GM23338 (cell line): Measurements from ENCODE around the gene FUT2. TPM values are rescaled to one million over a fixed set of nuclear protein-coding genes. Genes with fewer than 3 reads are reported as not detected.

Experiments used
- ATAC-seq: fragments of 200-7000 bp; cut with Tn5 transposase; 3 replicates; pipeline ENCODE4 v1.9.1; 2020
- DNase-seq: peaks from one replicate; pipeline ENCODE4 v3.0.0-alpha.2; 2015; ENCODE audit warnings: low spot score
- H2AFZ ChIP-seq: fragments of 200-600 bp; sonication (generic); 2 replicates; pipeline ENCODE4 v1.8.0; 2016; ENCODE audit warnings: antibody characterized with exemption, mild to moderate bottlenecking, moderate library complexity
- H3F3A ChIP-seq: fragments of 200-600 bp; sonication (generic); replicated peaks from 2 replicates; pipeline ENCODE4 v1.8.0; 2017; ENCODE audit warnings: antibody characterized with exemption, mixed run types, low read depth
- H3K27ac ChIP-seq: fragments of 200-600 bp; sonication (generic); 2 replicates; pipeline ENCODE4 v1.6.1; 2016; ENCODE audit warnings: low read depth
- H3K27me3 ChIP-seq: fragments of 200-600 bp; sonication (generic); 2 replicates; pipeline ENCODE4 v1.8.0; 2016; ENCODE audit warnings: mild to moderate bottlenecking, mixed run types, moderate library complexity; ENCODE audit not compliant: insufficient read depth
- H3K36me3 ChIP-seq: fragments of 200-600 bp; sonication (generic); 2 replicates; pipeline ENCODE4 v1.8.0; 2016; ENCODE audit warnings: mild to moderate bottlenecking; ENCODE audit not compliant: insufficient read depth
- H3K4me1 ChIP-seq: fragments of 200-600 bp; sonication (generic); 2 replicates; pipeline ENCODE4 v1.8.0; 2016; ENCODE audit warnings: mild to moderate bottlenecking, moderate library complexity; ENCODE audit not compliant: insufficient read depth
- H3K4me2 ChIP-seq: fragments of 200-600 bp; sonication (generic); 2 replicates; pipeline ENCODE4 v1.7.1; 2017; ENCODE audit warnings: mixed run types
- H3K4me3 ChIP-seq: fragments of 200-600 bp; sonication (generic); 2 replicates; pipeline ENCODE4 v1.6.1; 2016; ENCODE audit warnings: mixed run types
- H3K79me2 ChIP-seq: fragments of 200-600 bp; sonication (generic); replicated peaks from 2 replicates; pipeline ENCODE4 v1.8.0; 2017; ENCODE audit warnings: mild to moderate bottlenecking; ENCODE audit not compliant: insufficient read depth
- H3K9me2 ChIP-seq: fragments of 200-600 bp; sonication (generic); 2 replicates; pipeline ENCODE4 v1.8.0; 2017; ENCODE audit not compliant: insufficient read depth
- H4K20me1 ChIP-seq: fragments of 200-600 bp; sonication (generic); replicated peaks from 2 replicates; pipeline ENCODE4 v1.8.0; 2017; ENCODE audit warnings: mild to moderate bottlenecking; ENCODE audit not compliant: insufficient read depth
- H3K27ac Mint-ChIP-seq: 2 replicates; pipeline ENCODE4 v1.8.0; 2020; ENCODE audit warnings: inconsistent platforms, mild to moderate bottlenecking, moderate library complexity, mixed read lengths
- H3K27me3 Mint-ChIP-seq: 3 replicates; pipeline ENCODE4 v1.8.0; 2022; ENCODE audit warnings: low read depth, mild to moderate bottlenecking, moderate library complexity, mixed read lengths, inconsistent platforms; ENCODE audit not compliant: insufficient read depth, poor library complexity
- H3K36me3 Mint-ChIP-seq: 3 replicates; pipeline ENCODE4 v1.8.0; 2021; ENCODE audit warnings: low read depth, mild to moderate bottlenecking, inconsistent platforms, moderate library complexity, mixed read lengths
- H3K4me1 Mint-ChIP-seq: 3 replicates; pipeline ENCODE4 v1.8.0; 2020; ENCODE audit warnings: mild to moderate bottlenecking, inconsistent platforms, mixed read lengths
- H3K4me3 Mint-ChIP-seq: 3 replicates; pipeline ENCODE4 v1.8.0; 2021; ENCODE audit warnings: moderate library complexity, mild to moderate bottlenecking, inconsistent platforms, mixed read lengths
- H3K9me3 Mint-ChIP-seq: 3 replicates; pipeline ENCODE4 v1.8.0; 2020; ENCODE audit warnings: moderate library complexity, mild to moderate bottlenecking, inconsistent platforms, mixed read lengths
- EZH2 ChIP-seq: fragments of 200-600 bp; sonication (generic); IDR thresholded peaks from one replicate; pipeline ENCODE4 v1.8.0; 2017; ENCODE audit warnings: antibody characterized with exemption, mild to moderate bottlenecking, low read depth; ENCODE audit not compliant: unreplicated experiment
- JUNB ChIP-seq: IDR thresholded peaks from one replicate; pipeline ENCODE4 v1.6.1; 2016; ENCODE audit warnings: antibody characterized with exemption; ENCODE audit not compliant: unreplicated experiment
- ZNF114 ChIP-seq: fragments of 250-450 bp; sonication (Bioruptor Pico); IDR thresholded peaks from 2 replicates; pipeline ENCODE4 v1.5.0; 2020; ENCODE audit warnings: mild to moderate bottlenecking, moderate library complexity
- ZNF331 ChIP-seq: fragments of 250-450 bp; sonication (Bioruptor Pico); IDR thresholded peaks from 2 replicates; pipeline ENCODE4 v1.5.0; 2020; ENCODE audit warnings: low read depth, mild to moderate bottlenecking, moderate library complexity
- polyA plus RNA-seq: library from polyadenylated mRNA; unstranded; fragments of >200 nt; fragmentation: Nextera tagmentation; extraction: Ambion mirVana; gene quantifications from 2 replicates; pipeline ENCODE4 v1.2.1, GENCODE V29; 2016
- total RNA-seq: library from RNA; depleted of rRNA; stranded (reverse); fragments of >200 nt; shearing (Covaris generic); gene quantifications from 2 replicates; pipeline ENCODE4 v1.2.3, GENCODE V29; 2014
- TF ChIP-seq, protein P1 (sequence below): fragments of 250-450 bp; sonication (Bioruptor Pico); IDR thresholded peaks from 2 replicates; pipeline ENCODE4 v1.5.0; 2020; ENCODE audit warnings: mild to moderate bottlenecking, moderate library complexity
- TF ChIP-seq, protein P2 (sequence below): IDR thresholded peaks from 2 replicates; pipeline ENCODE4 v1.6.1; 2016; ENCODE audit warnings: antibody characterized with exemption

Gene FUT2
- total and polyA plus RNA-seq, 2 experiments from 2014 or later = 5.0 to 5.6 TPM

DNA sequence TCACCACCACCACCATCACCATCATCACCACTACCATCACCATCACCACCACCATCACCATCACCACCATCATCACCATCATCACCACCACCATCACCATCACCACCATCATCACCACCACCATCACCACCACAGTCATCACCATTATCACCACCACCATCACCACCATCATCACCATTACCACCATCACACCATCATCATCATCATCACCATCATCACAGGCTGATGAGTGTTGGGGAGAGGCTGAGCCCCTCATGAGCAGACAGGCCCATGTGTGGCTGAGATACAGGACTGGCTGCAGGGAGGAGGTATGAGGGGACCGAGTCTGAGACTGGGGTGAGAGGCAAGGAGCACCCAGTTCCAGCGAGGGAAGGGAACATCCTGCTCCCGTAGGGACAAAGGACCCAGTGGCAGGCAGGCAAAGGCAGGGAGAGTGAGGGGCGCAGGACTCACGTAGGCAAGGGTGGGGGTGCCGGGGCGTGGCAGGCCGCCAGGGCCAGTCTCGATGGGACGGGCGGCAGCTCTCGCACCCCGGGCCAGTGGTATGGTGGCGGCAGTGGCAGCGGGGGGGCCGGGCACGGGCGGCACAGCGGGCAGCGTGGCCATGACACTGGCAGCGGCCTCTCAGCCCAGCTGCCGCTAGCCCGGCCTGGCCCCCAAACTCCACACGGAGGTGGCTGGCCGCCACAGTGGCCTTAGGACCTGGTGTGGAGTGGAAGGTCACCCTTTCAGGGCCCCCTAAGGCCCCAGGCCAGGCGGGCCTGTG lies 25.7 kb upstream of the FUT2 start (continued):
- TF ChIP-seq, protein P1, sequence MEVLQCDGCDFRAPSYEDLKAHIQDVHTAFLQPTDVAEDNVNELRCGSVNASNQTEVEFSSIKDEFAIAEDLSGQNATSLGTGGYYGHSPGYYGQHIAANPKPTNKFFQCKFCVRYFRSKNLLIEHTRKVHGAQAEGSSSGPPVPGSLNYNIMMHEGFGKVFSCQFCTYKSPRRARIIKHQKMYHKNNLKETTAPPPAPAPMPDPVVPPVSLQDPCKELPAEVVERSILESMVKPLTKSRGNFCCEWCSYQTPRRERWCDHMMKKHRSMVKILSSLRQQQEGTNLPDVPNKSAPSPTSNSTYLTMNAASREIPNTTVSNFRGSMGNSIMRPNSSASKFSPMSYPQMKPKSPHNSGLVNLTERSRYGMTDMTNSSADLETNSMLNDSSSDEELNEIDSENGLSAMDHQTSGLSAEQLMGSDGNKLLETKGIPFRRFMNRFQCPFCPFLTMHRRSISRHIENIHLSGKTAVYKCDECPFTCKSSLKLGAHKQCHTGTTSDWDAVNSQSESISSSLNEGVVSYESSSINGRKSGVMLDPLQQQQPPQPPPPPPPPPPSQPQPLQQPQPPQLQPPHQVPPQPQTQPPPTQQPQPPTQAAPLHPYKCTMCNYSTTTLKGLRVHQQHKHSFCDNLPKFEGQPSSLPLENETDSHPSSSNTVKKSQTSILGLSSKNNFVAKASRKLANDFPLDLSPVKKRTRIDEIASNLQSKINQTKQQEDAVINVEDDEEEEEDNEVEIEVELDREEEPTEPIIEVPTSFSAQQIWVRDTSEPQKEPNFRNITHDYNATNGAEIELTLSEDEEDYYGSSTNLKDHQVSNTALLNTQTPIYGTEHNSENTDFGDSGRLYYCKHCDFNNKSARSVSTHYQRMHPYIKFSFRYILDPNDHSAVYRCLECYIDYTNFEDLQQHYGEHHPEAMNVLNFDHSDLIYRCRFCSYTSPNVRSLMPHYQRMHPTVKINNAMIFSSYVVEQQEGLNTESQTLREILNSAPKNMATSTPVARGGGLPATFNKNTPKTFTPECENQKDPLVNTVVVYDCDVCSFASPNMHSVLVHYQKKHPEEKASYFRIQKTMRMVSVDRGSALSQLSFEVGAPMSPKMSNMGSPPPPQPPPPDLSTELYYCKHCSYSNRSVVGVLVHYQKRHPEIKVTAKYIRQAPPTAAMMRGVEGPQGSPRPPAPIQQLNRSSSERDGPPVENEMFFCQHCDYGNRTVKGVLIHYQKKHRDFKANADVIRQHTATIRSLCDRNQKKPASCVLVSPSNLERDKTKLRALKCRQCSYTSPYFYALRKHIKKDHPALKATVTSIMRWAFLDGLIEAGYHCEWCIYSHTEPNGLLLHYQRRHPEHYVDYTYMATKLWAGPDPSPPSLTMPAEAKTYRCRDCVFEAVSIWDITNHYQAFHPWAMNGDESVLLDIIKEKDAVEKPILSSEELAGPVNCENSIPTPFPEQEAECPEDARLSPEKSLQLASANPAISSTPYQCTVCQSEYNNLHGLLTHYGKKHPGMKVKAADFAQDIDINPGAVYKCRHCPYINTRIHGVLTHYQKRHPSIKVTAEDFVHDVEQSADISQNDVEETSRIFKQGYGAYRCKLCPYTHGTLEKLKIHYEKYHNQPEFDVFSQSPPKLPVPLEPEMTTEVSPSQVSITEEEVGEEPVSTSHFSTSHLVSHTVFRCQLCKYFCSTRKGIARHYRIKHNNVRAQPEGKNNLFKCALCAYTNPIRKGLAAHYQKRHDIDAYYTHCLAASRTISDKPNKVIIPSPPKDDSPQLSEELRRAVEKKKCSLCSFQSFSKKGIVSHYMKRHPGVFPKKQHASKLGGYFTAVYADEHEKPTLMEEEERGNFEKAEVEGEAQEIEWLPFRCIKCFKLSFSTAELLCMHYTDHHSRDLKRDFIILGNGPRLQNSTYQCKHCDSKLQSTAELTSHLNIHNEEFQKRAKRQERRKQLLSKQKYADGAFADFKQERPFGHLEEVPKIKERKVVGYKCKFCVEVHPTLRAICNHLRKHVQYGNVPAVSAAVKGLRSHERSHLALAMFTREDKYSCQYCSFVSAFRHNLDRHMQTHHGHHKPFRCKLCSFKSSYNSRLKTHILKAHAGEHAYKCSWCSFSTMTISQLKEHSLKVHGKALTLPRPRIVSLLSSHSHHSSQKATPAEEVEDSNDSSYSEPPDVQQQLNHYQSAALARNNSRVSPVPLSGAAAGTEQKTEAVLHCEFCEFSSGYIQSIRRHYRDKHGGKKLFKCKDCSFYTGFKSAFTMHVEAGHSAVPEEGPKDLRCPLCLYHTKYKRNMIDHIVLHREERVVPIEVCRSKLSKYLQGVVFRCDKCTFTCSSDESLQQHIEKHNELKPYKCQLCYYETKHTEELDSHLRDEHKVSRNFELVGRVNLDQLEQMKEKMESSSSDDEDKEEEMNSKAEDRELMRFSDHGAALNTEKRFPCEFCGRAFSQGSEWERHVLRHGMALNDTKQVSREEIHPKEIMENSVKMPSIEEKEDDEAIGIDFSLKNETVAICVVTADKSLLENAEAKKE (CRISPR knock-in tag) = no peak
- TF ChIP-seq ZNF114 (CRISPR knock-in tag) (no peak), ZNF331 (CRISPR knock-in tag) (no peak), JUNB (no peak), EZH2 (no peak)
- TF ChIP-seq, protein P2, sequence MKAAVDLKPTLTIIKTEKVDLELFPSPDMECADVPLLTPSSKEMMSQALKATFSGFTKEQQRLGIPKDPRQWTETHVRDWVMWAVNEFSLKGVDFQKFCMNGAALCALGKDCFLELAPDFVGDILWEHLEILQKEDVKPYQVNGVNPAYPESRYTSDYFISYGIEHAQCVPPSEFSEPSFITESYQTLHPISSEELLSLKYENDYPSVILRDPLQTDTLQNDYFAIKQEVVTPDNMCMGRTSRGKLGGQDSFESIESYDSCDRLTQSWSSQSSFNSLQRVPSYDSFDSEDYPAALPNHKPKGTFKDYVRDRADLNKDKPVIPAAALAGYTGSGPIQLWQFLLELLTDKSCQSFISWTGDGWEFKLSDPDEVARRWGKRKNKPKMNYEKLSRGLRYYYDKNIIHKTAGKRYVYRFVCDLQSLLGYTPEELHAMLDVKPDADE = no peak

DNA sequence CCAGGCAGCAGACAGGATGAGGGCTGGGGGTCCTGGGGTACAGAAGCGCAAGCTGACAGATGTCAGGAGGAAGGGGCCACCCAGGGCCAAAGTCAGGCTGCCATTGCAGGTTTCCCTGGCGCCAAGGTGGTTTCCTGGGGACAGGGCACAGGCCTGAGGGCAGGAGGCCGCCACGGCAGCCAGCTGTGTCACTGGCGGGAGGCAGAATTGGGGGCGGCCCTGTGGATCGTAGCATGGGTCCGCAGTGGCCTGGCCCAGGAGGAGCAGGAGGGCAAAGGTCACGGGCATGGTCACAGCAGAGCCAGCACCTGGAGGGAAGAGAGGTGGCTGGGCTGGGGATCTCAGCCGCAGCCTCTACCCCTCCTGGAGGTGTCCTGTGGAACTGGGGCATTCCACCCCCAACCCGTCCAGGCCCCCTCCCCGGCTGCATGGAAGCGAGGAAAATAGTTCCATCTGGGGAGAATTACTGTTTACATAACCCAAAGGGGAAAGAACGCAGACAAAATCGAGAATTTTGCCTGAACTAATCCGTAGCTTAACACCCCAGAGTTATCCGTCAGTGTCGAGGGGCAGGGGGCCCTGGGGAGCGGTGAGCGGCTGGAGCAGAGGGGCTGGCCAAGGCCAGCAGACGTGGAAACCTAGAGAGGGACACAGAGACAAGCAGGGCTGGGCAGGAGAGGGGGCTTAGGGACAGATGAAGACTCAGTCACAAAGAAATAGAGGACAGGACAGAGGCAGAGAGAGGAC lies 24.9 kb upstream of the FUT2 start:
- H3K27ac Mint-ChIP-seq = no peak overlapping the region
- no peak overlapping the region for H3K4me2 ChIP-seq
- H3K4me1 Mint-ChIP-seq = peaks cover 33% of the 10 kb centered on the region
- H3K9me2 ChIP-seq = no peaks in the 10 kb centered on the region
- no peaks in the 10 kb centered on the region for H3F3A ChIP-seq
- no peak overlapping the region for H3K4me3 Mint-ChIP-seq
- H3K36me3 ChIP-seq = no peaks in the 10 kb centered on the region
- H3K4me1 ChIP-seq = peaks cover 23% of the 10 kb centered on the region
- H3K27ac ChIP-seq = no peak overlapping the region
- ATAC-seq (no peak), DNase-seq (no peak)
- peaks cover 9% of the 10 kb centered on the region; the same call in 2 of the 3 replicates for H3K9me3 Mint-ChIP-seq
- H3K27me3 ChIP-seq = no peaks in the 10 kb centered on the region
- H3K27me3 Mint-ChIP-seq = peaks cover 20% of the 10 kb centered on the region
- no peaks in the 10 kb centered on the region for H4K20me1 ChIP-seq
- no peaks in the 10 kb centered on the region; the same call in 2 of the 3 replicates for H3K36me3 Mint-ChIP-seq
- no peak overlapping the region for H3K4me3 ChIP-seq
- H2AFZ ChIP-seq = no peak overlapping the region
- no peaks in the 10 kb centered on the region for H3K79me2 ChIP-seq
- TF ChIP-seq, protein P1 (CRISPR knock-in tag) = no peak
